Measurements from ENCODE around the gene NUDT3. TPM values are rescaled to one million over a fixed set of nuclear protein-coding genes. Genes with fewer than 3 reads are reported as not detected.

The NUDT3 gene
- total RNA-seq, 1 donor from 2014 or later, result 16.7 TPM

DNA sequence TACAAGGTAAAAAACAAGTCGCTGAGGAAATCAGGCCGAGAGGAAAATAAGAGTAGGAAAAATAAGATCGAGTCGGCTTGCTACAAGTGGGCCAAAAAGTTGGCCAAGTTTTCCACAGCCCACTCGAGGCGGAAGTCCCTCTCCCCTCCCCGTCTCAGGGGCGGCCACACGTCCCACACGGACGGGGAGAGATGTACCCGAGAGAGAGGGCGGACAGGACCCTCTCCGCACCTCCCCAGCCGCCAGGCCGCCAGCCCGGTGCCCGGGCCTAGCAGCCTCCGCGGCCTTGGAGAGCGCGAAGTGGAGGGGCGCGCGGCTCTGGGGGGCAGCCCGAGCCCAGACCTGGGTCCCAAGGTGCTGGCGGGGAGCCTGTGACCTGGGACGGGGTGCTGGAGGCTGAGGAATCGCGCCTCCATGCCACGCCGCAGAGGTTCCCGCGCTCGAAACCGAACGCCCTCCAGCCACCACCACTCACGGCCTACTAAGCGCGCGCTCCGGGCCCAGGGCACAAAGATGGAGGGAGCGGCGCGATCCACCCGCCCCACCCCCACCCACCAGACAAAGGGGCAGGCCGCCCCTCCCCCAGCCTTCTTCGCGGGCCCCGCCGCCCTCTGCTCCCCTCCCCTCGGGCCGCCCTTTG lies 157.7 kb downstream of the NUDT3 start:
- H3K27me3 ChIP-seq (ENCODE audit: insufficient read depth, low read length), result no peaks in the 10 kb centered on the region
- Mint-ChIP-seq H3K4me3 (ENCODE audit: unreplicated experiment) (no peak overlapping the region), H3K27me3 (ENCODE audit: low read depth, unreplicated experiment) (no peaks in the 10 kb centered on the region), H3K4me1 (ENCODE audit: low read depth, unreplicated experiment) (peaks cover 3% of the 10 kb centered on the region), H3K9me3 (ENCODE audit: unreplicated experiment) (no peaks in the 10 kb centered on the region), H3K27ac (ENCODE audit: unreplicated experiment) (no peak overlapping the region), H3K36me3 (ENCODE audit: low read depth, unreplicated experiment) (no peaks in the 10 kb centered on the region)
- no peaks in the 10 kb centered on the region for H3K36me3 ChIP-seq (ENCODE audit: insufficient read depth, low read length)
- FAIRE-seq, result no peak
- H3K9me3 ChIP-seq (ENCODE audit: insufficient read depth, low read depth, low read length), result no peaks in the 10 kb centered on the region
- H3K4me3 ChIP-seq (ENCODE audit: insufficient read depth, low read depth, low read length), result no peak overlapping the region
- no peak overlapping the region for H3K9ac ChIP-seq (ENCODE audit: low read length)
- TF ChIP-seq, protein P1, sequence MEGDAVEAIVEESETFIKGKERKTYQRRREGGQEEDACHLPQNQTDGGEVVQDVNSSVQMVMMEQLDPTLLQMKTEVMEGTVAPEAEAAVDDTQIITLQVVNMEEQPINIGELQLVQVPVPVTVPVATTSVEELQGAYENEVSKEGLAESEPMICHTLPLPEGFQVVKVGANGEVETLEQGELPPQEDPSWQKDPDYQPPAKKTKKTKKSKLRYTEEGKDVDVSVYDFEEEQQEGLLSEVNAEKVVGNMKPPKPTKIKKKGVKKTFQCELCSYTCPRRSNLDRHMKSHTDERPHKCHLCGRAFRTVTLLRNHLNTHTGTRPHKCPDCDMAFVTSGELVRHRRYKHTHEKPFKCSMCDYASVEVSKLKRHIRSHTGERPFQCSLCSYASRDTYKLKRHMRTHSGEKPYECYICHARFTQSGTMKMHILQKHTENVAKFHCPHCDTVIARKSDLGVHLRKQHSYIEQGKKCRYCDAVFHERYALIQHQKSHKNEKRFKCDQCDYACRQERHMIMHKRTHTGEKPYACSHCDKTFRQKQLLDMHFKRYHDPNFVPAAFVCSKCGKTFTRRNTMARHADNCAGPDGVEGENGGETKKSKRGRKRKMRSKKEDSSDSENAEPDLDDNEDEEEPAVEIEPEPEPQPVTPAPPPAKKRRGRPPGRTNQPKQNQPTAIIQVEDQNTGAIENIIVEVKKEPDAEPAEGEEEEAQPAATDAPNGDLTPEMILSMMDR (IDR thresholded peaks at IDR 0.05; ENCODE audit: insufficient read depth, low read depth, low read length), result no peak
- TF ChIP-seq EZH2 (IDR thresholded peaks at IDR 0.05; ENCODE audit: insufficient read depth, low read length), result no peak
- peaks cover 25% of the 10 kb centered on the region for H3K4me1 ChIP-seq (ENCODE audit: insufficient read depth, low read length)
- H4K20me1 ChIP-seq (ENCODE audit: insufficient read depth, low read length), result peaks cover 14% of the 10 kb centered on the region
- H2AFZ ChIP-seq (ENCODE audit: low read depth, low read length), result no peak overlapping the region
- peaks cover 24% of the 10 kb centered on the region for H3K79me2 ChIP-seq (ENCODE audit: insufficient read depth, low read length)
- no peak for DNase-seq (ENCODE audit: low read depth)
- H3K27ac ChIP-seq (ENCODE audit: low read depth, low read length), result no peak overlapping the region
- H3K4me2 ChIP-seq (ENCODE audit: low read length), result no peak overlapping the region

DNA sequence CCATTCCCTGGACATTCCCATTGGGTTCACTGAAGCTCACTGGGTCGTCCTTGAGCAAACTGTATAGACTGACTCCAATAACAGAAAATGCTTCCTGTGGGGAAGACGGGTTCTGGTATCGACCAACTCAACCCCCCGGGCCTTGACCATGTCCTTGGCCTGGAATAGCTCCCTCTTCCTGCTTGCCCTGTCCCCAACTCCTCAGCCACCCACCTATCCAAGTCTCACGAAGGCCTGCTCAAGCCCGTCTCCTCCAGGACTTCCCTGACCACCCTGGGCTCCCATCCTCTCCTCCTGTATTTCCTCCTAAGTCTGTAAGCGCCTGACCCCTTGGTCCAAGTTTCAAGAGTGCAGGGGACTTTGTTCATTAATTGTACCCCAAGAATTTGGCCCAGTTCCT lies 158.6 kb downstream of the NUDT3 start:
- Histone ChIP-seq H3K9ac (ENCODE audit: low read length) (no peak overlapping the region), H3K4me2 (ENCODE audit: low read length) (no peak overlapping the region), H4K20me1 (ENCODE audit: insufficient read depth, low read length) (peaks cover 7% of the 10 kb centered on the region), H3K9me3 (ENCODE audit: insufficient read depth, low read depth, low read length) (no peaks in the 10 kb centered on the region), H3K36me3 (ENCODE audit: insufficient read depth, low read length) (no peaks in the 10 kb centered on the region), H3K79me2 (ENCODE audit: insufficient read depth, low read length) (peaks cover 14% of the 10 kb centered on the region), H3K4me3 (ENCODE audit: insufficient read depth, low read depth, low read length) (no peak overlapping the region), H2AFZ (ENCODE audit: low read depth, low read length) (no peak overlapping the region), H3K27ac (ENCODE audit: low read depth, low read length) (no peak overlapping the region), H3K27me3 (ENCODE audit: insufficient read depth, low read length) (no peaks in the 10 kb centered on the region), H3K4me1 (ENCODE audit: insufficient read depth, low read length) (peaks cover 22% of the 10 kb centered on the region)
- Mint-ChIP-seq H3K4me3 (ENCODE audit: unreplicated experiment) (no peak overlapping the region), H3K27ac (ENCODE audit: unreplicated experiment) (no peak overlapping the region), H3K27me3 (ENCODE audit: low read depth, unreplicated experiment) (no peaks in the 10 kb centered on the region), H3K9me3 (ENCODE audit: unreplicated experiment) (no peaks in the 10 kb centered on the region), H3K36me3 (ENCODE audit: low read depth, unreplicated experiment) (no peaks in the 10 kb centered on the region), H3K4me1 (ENCODE audit: low read depth, unreplicated experiment) (peaks cover 3% of the 10 kb centered on the region)
- TF ChIP-seq, protein P1 (IDR thresholded peaks at IDR 0.05; ENCODE audit: insufficient read depth, low read depth, low read length), result no peak
- no peak for TF ChIP-seq EZH2 (IDR thresholded peaks at IDR 0.05; ENCODE audit: insufficient read depth, low read length)
- FAIRE-seq (no peak), DNase-seq (ENCODE audit: low read depth) (no peak)

DNA sequence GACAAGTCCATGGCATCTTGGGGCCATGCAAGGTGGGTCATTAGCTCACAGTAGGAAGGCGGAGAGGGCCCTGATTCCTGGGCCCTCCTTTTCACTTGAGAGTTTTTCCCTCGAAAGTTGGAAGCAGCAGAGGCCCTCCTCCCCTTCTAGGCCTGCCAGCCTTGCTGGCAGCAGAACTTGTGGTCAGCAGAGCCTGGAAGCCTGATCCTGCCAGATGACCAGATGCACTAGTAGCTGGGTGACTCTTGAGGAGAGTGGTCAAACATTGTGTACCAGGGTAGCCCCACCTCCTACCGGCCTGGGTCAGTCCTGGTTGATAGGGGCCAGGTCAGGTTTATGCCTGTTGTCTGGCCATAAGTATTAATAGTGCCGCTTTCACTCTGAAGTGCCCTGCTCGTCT lies 159.6 kb downstream of the NUDT3 start:
- Mint-ChIP-seq H3K36me3 (ENCODE audit: low read depth, unreplicated experiment) (no peaks in the 10 kb centered on the region), H3K4me3 (ENCODE audit: unreplicated experiment) (no peak overlapping the region), H3K27ac (ENCODE audit: unreplicated experiment) (no peak overlapping the region)

More for the DNA sequence above, 159.6 kb downstream of the NUDT3 start:
- Histone ChIP-seq H3K4me3 (ENCODE audit: insufficient read depth, low read depth, low read length) (no peak overlapping the region), H3K9ac (ENCODE audit: low read length) (no peak overlapping the region), H3K27ac (ENCODE audit: low read depth, low read length) (no peak overlapping the region), H4K20me1 (ENCODE audit: insufficient read depth, low read length) (no peaks in the 10 kb centered on the region), H3K9me3 (ENCODE audit: insufficient read depth, low read depth, low read length) (no peaks in the 10 kb centered on the region), H3K36me3 (ENCODE audit: insufficient read depth, low read length) (no peaks in the 10 kb centered on the region), H2AFZ (ENCODE audit: low read depth, low read length) (no peak overlapping the region), H3K79me2 (ENCODE audit: insufficient read depth, low read length) (peaks cover 5% of the 10 kb centered on the region), H3K4me2 (ENCODE audit: low read length) (no peak overlapping the region), H3K27me3 (ENCODE audit: insufficient read depth, low read length) (no peaks in the 10 kb centered on the region), H3K4me1 (ENCODE audit: insufficient read depth, low read length) (peaks cover 16% of the 10 kb centered on the region)
- no peak for DNase-seq (ENCODE audit: low read depth)
- Mint-ChIP-seq H3K9me3 (ENCODE audit: unreplicated experiment) (no peaks in the 10 kb centered on the region), H3K27me3 (ENCODE audit: low read depth, unreplicated experiment) (no peaks in the 10 kb centered on the region), H3K4me1 (ENCODE audit: low read depth, unreplicated experiment) (peaks cover 3% of the 10 kb centered on the region)
- TF ChIP-seq, protein P1 (IDR thresholded peaks at IDR 0.05; ENCODE audit: insufficient read depth, low read depth, low read length), result no peak
- no peak for TF ChIP-seq EZH2 (IDR thresholded peaks at IDR 0.05; ENCODE audit: insufficient read depth, low read length)
- FAIRE-seq, result no peak

Measured in astrocyte (in vitro differentiated cells and primary cell).